GM18519 (cell line): ENCODE results near the gene ACBD6.

ENCODE experiments used
- ATAC-seq: cut with Tn5 transposase; IDR thresholded peaks from one replicate; pipeline ENCODE4 v1.9.1; 2021; ENCODE audit warnings: mild to moderate bottlenecking, moderate library complexity; ENCODE audit not compliant: unreplicated experiment, low FRiP score

The ACBD6 gene

GRCh38 chr1:180527101-180527669, 24.8 kb upstream of the ACBD6 start:
- no peak for ATAC-seq

DNA sequence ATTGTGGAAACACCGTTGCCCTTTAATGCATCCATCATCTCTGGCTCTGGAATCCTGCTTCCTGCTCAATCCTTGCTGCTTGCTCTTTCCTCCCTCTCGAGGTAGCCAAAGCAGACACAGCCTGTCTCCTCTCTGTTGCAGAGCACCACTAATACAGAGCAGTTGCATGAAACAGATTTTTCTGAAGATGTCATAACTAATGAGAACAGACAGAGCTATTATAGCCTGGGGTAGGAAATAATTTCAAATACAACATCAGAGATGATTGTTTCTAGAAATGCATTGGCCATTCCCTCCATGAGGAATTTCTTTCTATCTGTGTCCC, 23.3 kb upstream of the ACBD6 start:
- ATAC-seq = no peak

DNA sequence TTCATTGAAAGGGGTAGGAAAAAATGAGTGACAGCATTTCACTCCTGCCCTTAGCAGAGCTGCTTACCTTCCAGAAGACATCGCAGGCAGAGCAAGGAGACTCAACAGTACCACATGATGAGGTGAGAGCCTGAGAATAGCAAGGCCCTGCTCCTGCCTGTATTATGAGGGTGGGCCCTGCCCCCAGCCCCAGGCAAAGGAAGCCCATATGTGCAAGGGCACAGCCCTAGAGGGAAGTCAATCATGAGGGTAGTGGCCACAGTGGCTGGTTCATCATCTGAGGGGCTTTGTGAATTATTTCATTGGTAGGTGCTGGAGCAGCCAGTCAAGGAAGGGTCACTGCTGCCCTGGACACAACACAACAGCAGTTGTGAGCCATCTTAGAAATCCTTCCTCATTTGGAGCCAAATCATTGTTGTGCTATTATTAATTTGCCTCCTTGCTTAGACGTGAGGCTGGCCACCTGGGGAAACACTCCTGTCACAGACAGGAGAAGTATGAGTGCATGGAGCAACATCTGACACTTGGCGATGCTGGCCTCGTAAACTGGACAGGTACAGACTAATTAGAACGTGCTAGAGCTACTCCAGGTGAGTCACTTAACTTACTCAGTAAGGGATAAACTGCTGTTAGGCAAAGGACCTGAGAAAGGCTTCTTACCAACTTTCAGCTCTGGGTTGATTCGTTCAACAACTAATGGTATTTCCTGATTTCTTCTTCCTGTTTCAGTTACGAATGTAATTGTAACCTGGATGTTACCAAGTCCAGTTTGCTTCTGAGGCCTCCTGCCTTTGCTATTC, 22.7 kb upstream of the ACBD6 start:
- no peak for ATAC-seq

GRCh38 chr1:180524160-180524914, 22.0 kb upstream of the ACBD6 start:
- ATAC-seq = no peak

- no peak for ATAC-seq
Observed at GRCh38 chr1:180522213-180522515, 19.8 kb upstream of the ACBD6 start.

GRCh38 chr1:180521474-180522212, 19.3 kb upstream of the ACBD6 start:
- ATAC-seq = no peak

DNA sequence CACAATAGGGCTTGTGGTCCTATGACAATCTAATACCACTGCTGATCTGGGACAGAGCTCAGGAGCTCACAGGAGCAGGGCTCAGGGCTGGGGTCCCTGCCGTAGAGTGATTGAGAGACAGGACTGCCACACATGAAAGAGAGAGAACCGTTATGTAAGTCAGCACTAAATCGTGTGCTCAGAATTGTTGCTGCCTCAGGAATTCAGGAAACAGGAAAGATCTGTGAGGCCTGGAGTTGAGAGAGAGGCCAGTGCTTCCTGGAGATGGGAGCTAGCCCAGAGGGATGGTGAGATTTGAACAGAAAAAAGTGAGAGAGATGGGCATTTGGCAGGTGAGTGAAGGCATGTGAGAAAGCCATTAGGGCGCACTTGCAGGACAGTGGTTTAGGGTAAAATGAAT, 17.5 kb upstream of the ACBD6 start:
- no peak for ATAC-seq

- peak; percentile 84 for ATAC-seq
Observed at GRCh38 chr1:180515857-180516388, 13.5 kb upstream of the ACBD6 start.

GRCh38 chr1:180515364-180515763, 13.0 kb upstream of the ACBD6 start:
- no peak for ATAC-seq

DNA sequence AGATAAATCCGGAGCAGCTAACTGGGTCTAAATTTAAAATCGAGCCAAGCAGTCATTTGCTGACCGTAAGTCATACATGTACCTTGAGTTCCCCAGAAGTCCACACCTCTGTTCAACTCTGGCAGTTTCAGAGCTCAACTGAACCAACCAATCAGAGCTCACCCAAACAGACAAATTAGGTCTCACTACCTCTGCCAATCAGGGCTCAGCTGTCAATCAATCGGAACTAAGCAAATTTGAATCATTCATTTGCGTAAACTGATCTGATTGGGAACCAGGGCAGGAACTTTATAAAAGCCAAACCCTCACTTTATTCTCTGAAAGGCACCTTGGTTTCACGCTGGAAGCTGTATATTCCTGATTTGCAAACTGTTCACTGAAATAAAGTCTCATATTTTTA, 11.2 kb upstream of the ACBD6 start:
- ATAC-seq = no peak

DNA sequence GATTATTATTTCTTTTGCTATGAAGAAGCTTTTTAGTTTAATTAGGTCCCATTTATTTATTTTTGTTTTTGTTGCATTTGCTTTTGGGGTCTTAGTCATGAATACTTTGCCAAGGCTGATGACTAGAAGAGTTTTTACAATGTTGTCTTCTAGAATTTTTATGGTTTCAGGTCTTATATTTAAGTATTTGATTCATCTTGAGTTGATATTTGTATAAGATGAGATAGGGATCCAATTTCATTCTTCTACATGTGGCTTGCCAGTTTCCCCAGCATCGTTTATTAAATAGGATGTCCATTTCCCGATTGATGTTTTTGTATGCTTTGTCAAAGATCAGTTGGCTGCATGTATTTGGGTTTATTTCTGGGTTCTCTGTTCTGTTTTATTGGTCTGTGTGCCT, 8.5 kb upstream of the ACBD6 start:
- no peak for ATAC-seq

DNA sequence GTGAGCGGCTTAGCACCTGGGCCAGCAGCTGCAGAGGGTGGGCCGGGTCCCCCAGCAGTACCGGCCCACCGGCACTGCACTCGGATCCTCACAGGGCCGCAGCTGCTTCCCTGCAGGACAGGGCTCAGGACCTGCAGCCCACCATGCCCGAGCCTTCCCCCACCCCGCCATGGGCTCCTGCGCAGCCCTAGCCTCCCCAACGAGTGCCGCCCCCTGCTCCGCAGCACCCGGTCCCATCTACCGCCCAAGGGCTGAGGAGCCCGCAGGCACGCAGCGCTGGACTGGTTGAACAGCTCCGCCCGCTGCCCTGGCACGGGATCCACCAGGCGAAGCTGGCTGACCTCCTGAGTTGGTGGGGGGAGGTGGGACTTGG, 6.3 kb upstream of the ACBD6 start:
- ATAC-seq = no peak

DNA sequence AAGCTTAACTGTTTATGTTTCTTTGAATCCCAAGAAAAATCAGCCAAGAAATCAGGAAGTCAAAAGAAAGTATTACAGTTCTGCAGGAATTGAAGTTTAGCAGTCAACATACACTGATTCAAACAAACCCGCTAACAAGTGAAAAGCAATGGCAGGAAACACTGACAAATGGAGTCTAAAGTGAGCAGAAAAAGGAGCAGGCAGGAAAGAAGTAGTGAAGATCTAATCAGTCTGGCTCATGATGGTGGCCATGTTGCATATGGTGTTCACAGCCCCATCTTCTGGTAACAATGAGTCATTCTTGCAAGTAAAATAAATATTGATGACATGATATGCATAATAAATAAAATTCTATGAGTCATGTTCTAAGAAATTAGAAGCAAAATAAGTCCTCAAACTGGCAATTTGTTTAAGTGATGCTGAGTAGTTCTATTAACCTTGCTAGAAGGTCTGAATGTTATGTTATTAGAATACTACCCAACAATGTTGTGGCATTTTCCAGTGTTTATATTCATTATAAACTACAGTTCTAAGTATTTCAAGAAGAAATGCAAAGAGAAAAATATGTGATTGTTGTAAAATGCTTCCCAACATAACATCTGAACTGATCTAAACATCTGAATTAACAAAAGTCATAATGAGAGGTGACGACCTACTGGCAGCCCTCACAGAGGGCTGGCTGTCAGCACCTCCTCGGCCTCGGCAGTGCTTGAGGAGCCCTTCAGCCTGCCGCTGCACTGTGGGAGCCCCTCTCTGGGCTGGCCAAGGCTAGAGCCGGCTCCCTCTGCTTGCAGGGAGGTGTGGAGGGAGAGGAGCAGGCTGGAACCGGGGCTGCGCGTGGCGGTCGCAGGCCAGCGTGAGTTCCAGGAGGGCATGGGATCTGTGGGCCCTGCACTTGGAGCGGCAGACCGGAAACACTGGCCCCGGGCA, 5.7 kb upstream of the ACBD6 start:
- ATAC-seq = no peak

DNA sequence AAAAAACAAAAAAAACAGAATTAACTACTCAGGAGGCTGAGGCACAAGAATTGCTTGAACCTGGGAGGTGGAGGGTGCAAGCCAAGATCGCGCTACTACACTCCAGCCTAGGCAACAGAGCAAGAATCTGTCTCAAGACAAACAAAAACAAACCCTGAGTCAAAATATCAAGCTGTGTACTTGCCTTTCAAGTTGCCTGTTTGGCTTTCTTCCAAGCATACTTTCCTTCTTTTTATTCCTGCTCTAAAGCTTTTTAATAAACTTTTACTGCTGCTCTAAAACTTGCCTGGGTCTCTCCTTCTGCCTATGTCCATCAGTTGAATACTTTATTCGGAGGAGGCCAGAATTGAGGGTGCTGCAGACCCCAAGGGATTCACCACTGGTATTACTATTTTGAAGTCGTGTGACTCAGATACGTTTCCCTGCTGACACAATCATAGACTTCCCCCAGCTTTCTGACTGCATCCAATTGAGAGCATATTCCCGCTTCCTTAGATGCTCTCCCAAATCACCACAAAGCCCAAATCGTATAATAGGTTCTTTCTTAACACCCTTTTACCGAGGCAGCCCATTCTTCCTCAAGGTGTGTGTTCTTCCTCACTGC, 3.5 kb upstream of the ACBD6 start:
- ATAC-seq = no peak

DNA sequence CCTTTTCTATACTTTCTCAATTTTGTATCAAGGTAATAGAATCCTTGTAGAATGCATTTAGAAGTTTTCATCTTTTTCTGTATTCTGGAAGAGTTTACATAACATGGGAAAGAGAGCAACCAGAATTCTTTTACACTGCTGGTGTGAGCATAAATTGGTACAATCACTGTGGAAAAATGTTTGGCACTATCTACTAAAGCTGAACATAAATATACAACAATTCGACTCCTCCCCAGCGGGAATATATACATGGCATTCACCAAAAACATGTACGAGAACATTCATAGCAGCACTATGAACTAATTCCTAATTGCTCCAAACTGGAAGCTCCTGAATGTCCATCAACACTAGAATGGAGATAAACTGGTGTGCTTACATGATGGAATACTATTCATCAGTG, 1.8 kb upstream of the ACBD6 start:
- ATAC-seq = no peak

GRCh38 chr1:180503280-180503862, 994 bp upstream of the ACBD6 start:
- no peak for ATAC-seq

DNA sequence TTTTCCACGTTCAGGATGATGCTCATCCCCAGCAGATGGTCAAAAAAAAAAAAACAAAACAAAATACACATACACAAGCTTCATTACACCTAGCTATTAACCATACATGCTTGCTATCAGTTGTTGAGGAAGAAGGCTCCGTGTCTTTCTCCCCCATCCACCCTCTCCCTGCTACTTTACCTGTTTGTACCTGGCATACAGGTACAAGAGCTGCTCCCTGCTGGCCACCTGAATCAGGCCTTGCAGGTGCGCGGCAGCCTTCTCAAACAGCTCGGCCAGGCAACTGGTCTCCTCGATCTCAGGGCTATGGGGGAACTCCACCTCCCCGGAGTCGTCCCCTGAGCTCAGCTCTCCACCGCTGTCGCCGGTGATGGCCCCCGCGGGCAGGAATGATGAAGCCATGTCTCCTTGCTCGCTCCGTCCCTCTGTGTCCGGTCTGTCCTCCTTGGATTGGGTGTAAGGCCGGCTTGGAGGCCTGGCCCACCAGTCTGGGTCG, 464 bp downstream of the ACBD6 start:
- peak; percentile 9 for ATAC-seq

DNA sequence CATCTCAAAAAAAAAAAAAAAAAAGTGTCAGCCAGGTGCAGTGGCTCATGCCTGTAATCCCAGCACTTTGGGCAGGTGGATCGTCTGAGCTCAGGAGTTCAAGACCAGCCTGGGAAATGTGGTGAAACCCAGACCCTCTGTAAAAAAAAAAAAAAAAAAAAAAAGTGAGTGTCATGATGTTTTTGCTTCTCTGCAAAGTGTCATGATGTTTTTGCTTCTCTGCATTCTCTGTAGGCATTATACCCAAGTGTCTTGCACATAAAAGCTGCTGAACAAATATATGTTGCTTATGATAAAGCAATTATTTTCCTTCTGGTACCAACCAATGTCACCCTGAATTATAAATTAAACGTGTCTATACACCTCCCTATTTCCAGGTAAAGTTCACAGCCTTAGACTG, 1.7 kb downstream of the ACBD6 start:
- ATAC-seq = no peak

- no peak for ATAC-seq
Observed at GRCh38 chr1:180498594-180498993, 3.8 kb downstream of the ACBD6 start.
